Measurements from ENCODE around the gene SH3RF3. TPM values are rescaled to one million over a fixed set of nuclear protein-coding genes. Genes with fewer than 3 reads are reported as not detected.

SH3RF3 gene
- total and polyA plus RNA-seq, 10 of the 15 experiments (the other 5 are each of a cell fraction or from before 2014, with no cell fraction given) = 0.08 to 8.8 (median 2.3) TPM

GRCh38 chr2:109264595-109265328 lies 135.8 kb downstream of the SH3RF3 start:
- POLR2A ChIA-PET = no interaction called here

GRCh38 chr2:109265369-109265768 lies 136.4 kb downstream of the SH3RF3 start:
- H3K4me1 ChIP-seq (ENCODE audit: control insufficient read depth, insufficient read depth, low read length) = no peaks in the 10 kb centered on the region; the same call in 1 of the 2 replicates
- no peak overlapping the region for H3K4me2 ChIP-seq (ENCODE audit: control insufficient read depth, insufficient read depth)
- H3K4me3 ChIP-seq = no peak overlapping the region
- intact Hi-C loops (cut with micrococcal nuclease; ENCODE audit: unreplicated experiment) (no loop called here), in situ Hi-C loops (cut with MboI) (no loop called here)
- no peak overlapping the region for H3K27ac ChIP-seq (ENCODE audit: control insufficient read depth, insufficient read depth)
- SMC1A ChIA-PET (ENCODE audit: uncharacterized antibody, unreplicated experiment) = interaction anchor here (1.7 kb wide), 1 partner anchor 57 kb away, joined by 3 read pairs; no protein-coding TSS in a partner anchor
- H3K27me3 ChIP-seq (replicated peaks in 1 of 2; ENCODE audit: control insufficient read depth in 2 of 2, insufficient read depth in 2 of 2, low read length in 1 of 2) = no peaks in the 10 kb centered on the region
- no peaks in the 10 kb centered on the region for H3K9me3 ChIP-seq (replicated peaks; ENCODE audit: control insufficient read depth, insufficient read depth, low read length)
- no peaks in the 10 kb centered on the region for H4K20me1 ChIP-seq (ENCODE audit: control insufficient read depth, insufficient read depth)
- FAIRE-seq (no peak), DNase-seq (ENCODE audit: low read depth, low spot score) (no peak), ATAC-seq (no peak)
- RAD21 ChIA-PET (ENCODE audit: unreplicated experiment) = no interaction called here
- POLR2A ChIA-PET = no interaction called here
- BruUV-seq (replicated peaks) = no TSS peak
- H3K79me2 ChIP-seq (ENCODE audit: control insufficient read depth, insufficient read depth, low read length) = no peaks in the 10 kb centered on the region
- H3K9ac ChIP-seq (ENCODE audit: control insufficient read depth, insufficient read depth, low read length) = no peak overlapping the region
- no peak overlapping the region for H2AFZ ChIP-seq (ENCODE audit: control insufficient read depth, low read depth, low read length)
- no peaks in the 10 kb centered on the region for H3K36me3 ChIP-seq (ENCODE audit: control insufficient read depth in 2 of 2, insufficient read depth in 2 of 2, low read length in 1 of 2)
- CTCF ChIA-PET = no interaction called here
- 10% methylated on average over 2 of the region's 2 CpGs for WGBS (ENCODE audit: insufficient coverage, insufficient replicate concordance, low lambda C conversion rate, missing lambda C conversion rate)
- TF ChIP-seq GATAD2B (conservative IDR thresholded peaks at IDR 0.05; ENCODE audit: low read depth) (no peak), KDM1A (IDR thresholded peaks at IDR 0.05; ENCODE audit: borderline replicate concordance) (no peak), ZNF592 (IDR thresholded peaks at IDR 0.05) (no peak), IRF3 (IDR thresholded peaks at IDR 0.05) (no peak), PAX5 (IDR thresholded peaks at IDR 0.05; ENCODE audit: borderline replicate concordance, low read depth, low read length) (no peak), MLLT1 (IDR thresholded peaks at IDR 0.05) (no peak), SUPT20H (IDR thresholded peaks at IDR 0.05; ENCODE audit: borderline replicate concordance, control insufficient read depth, low read depth, low read length) (no peak), KLF5 (IDR thresholded peaks at IDR 0.05; ENCODE audit: partially characterized antibody) (no peak), RB1 (IDR thresholded peaks at IDR 0.05; ENCODE audit: borderline replicate concordance) (no peak)

More at GRCh38 chr2:109264595-109265328, 135.8 kb downstream of the SH3RF3 start:
- BruUV-seq (replicated peaks) = no TSS peak
- H3K4me1 ChIP-seq (ENCODE audit: control insufficient read depth, insufficient read depth, low read length) = no peaks in the 10 kb centered on the region; the same call in 1 of the 2 replicates
- no peak overlapping the region for H2AFZ ChIP-seq (ENCODE audit: control insufficient read depth, low read depth, low read length)
- H3K9ac ChIP-seq (ENCODE audit: control insufficient read depth, insufficient read depth, low read length) = no peak overlapping the region
- no peak overlapping the region for H3K27ac ChIP-seq (ENCODE audit: control insufficient read depth, insufficient read depth)
- no peak overlapping the region for H3K4me3 ChIP-seq
- DNase-seq (ENCODE audit: low read depth, low spot score) (no peak), FAIRE-seq (no peak), ATAC-seq (no peak)
- no peaks in the 10 kb centered on the region for H3K27me3 ChIP-seq (replicated peaks in 1 of 2; ENCODE audit: control insufficient read depth in 2 of 2, insufficient read depth in 2 of 2, low read length in 1 of 2)
- no peaks in the 10 kb centered on the region for H4K20me1 ChIP-seq (ENCODE audit: control insufficient read depth, insufficient read depth)
- no peaks in the 10 kb centered on the region for H3K9me3 ChIP-seq (replicated peaks; ENCODE audit: control insufficient read depth, insufficient read depth, low read length)
- no peaks in the 10 kb centered on the region for H3K79me2 ChIP-seq (ENCODE audit: control insufficient read depth, insufficient read depth, low read length)
- WGBS (ENCODE audit: insufficient coverage, insufficient replicate concordance, low lambda C conversion rate, missing lambda C conversion rate) = 60% methylated on average over 12 of the region's 12 CpGs
- ChIA-PET CTCF (no interaction called here), SMC1A (ENCODE audit: uncharacterized antibody, unreplicated experiment) (interaction anchor here (1.7 kb wide), 1 partner anchor 58 kb away, joined by 3 read pairs; no protein-coding TSS in a partner anchor), RAD21 (ENCODE audit: unreplicated experiment) (no interaction called here)
- H3K4me2 ChIP-seq (ENCODE audit: control insufficient read depth, insufficient read depth) = no peak overlapping the region
- TF ChIP-seq NR2C2 (IDR thresholded peaks at IDR 0.05; ENCODE audit: borderline replicate concordance, control insufficient read depth, insufficient read length, low read depth) = no peak
- TF ChIP-seq ZNF622 (IDR thresholded peaks at IDR 0.05) = no peak
- no peaks in the 10 kb centered on the region for H3K36me3 ChIP-seq (ENCODE audit: control insufficient read depth in 2 of 2, insufficient read depth in 2 of 2, low read length in 1 of 2)
- intact Hi-C loops (cut with micrococcal nuclease; ENCODE audit: unreplicated experiment) = no loop called here
- in situ Hi-C loops (cut with MboI) = no loop called here

Data from GM12878 (cell line).